GM12878 (cell line): ENCODE data around the gene CPNE4. TPM values are rescaled to one million over a fixed set of nuclear protein-coding genes. Genes with fewer than 3 reads are reported as not detected.

ENCODE experiments used
- ATAC-seq: fragments of 200-7000 bp; cut with Tn5 transposase; 3 replicates; pipeline ENCODE4 v1.9.1; 2020; ENCODE audit warnings: mild to moderate bottlenecking, moderate library complexity
- BruUV-seq: library from RNA; stranded (reverse); fragments of 400-500 nt; replicated peaks from 2 replicates; lab custom pipeline; 2021; lab: Mats Ljungman, UMichigan
- CTCF ChIA-PET: fragments of 300-600 bp; sonication (Branson Sonifier 250); formaldehyde crosslinking; extraction: SDS; loops from one replicate; lab custom pipeline; 2021; ENCODE audit warnings: inconsistent platforms; lab: Yijun Ruan, JAX
- POLR2A ChIA-PET: fragments of 350-600 bp; formaldehyde crosslinking; extraction: SDS; loops from one replicate; lab custom pipeline; 2021; ENCODE audit warnings: inconsistent platforms; lab: Charles Lee
- RAD21 ChIA-PET: fragments of 300-600 bp; sonication (Branson Sonifier 250); formaldehyde crosslinking; loops from one replicate; lab custom pipeline; 2023; ENCODE audit warnings: antibody characterized with exemption; ENCODE audit not compliant: unreplicated experiment; lab: Charles Lee
- SMC1A ChIA-PET: fragments of 300-600 bp; sonication (Branson Sonifier 250); formaldehyde crosslinking; loops from one replicate; lab custom pipeline; 2023; ENCODE audit not compliant: unreplicated experiment, uncharacterized antibody; lab: Charles Lee
- DNase-seq: peaks from one replicate; pipeline ENCODE4 v3.0.0-alpha.2; 2011; ENCODE audit warnings: low read depth, low spot score
- FAIRE-seq: peaks from 3 replicates; lab custom pipeline; 2011; peaks lifted over from hg19 to GRCh38; lab: Jason Lieb, UNC
- H2AFZ ChIP-seq: 2 replicates; pipeline ENCODE4 v1.6.0; 2011; ENCODE audit warnings: low read depth, low read length, control low read depth; ENCODE audit not compliant: control insufficient read depth
- H3K27ac ChIP-seq: 2 replicates; pipeline ENCODE4 v1.5.1; 2011; ENCODE audit warnings: control low read depth; ENCODE audit not compliant: control insufficient read depth, insufficient read depth
- H3K27me3 ChIP-seq, 2 experiments: replicated peaks in 1 of 2; 2 replicates each; pipeline versions ENCODE4 v1.6.0 to v1.6.1; 2011; ENCODE audit warnings: low read length in 1 of 2; ENCODE audit not compliant: control insufficient read depth in 2 of 2, insufficient read depth in 2 of 2
- H3K36me3 ChIP-seq, 2 experiments: 2 replicates each; pipeline ENCODE4 v1.5.1; 2011; ENCODE audit warnings: low read length in 1 of 2; ENCODE audit not compliant: control insufficient read depth in 2 of 2, insufficient read depth in 2 of 2
- H3K4me1 ChIP-seq: 2 replicates; pipeline ENCODE4 v1.6.1; 2011; ENCODE audit warnings: mild to moderate bottlenecking, low read length, moderate library complexity, mixed read lengths; ENCODE audit not compliant: control insufficient read depth, insufficient read depth
- H3K4me2 ChIP-seq: 2 replicates; pipeline ENCODE4 v1.6.0; 2011; ENCODE audit warnings: control low read depth; ENCODE audit not compliant: control insufficient read depth, insufficient read depth
- H3K4me3 ChIP-seq: fragments of 200-600 bp; sonication (generic); 2 replicates; pipeline ENCODE4 v1.5.1; 2016
- H3K79me2 ChIP-seq: 2 replicates; pipeline ENCODE4 v1.6.0; 2011; ENCODE audit warnings: low read length; ENCODE audit not compliant: control insufficient read depth, insufficient read depth
- H3K9ac ChIP-seq: 2 replicates; pipeline ENCODE4 v1.8.0; 2011; ENCODE audit warnings: low read length, control low read depth, mixed read lengths; ENCODE audit not compliant: control insufficient read depth, insufficient read depth
- H3K9me3 ChIP-seq: replicated peaks from 3 replicates; pipeline ENCODE4 v1.5.1; 2011; ENCODE audit warnings: mild to moderate bottlenecking, low read length; ENCODE audit not compliant: control insufficient read depth, insufficient read depth
- H4K20me1 ChIP-seq: 2 replicates; pipeline ENCODE4 v1.6.0; 2011; ENCODE audit not compliant: control insufficient read depth, insufficient read depth
- BCL3 ChIP-seq: IDR thresholded peaks from 2 replicates; pipeline ENCODE4 v1.6.1; 2011; ENCODE audit warnings: borderline replicate concordance, low read depth, mild to moderate bottlenecking, moderate library complexity, low read length; ENCODE audit not compliant: insufficient read depth, poor library complexity, severe bottlenecking
- EGR1 ChIP-seq, 2 experiments: IDR thresholded peaks; 1 replicate in 1 of 2; 2 replicates in 1 of 2; pipeline ENCODE4 v1.6.1; 2011 to 2012; ENCODE audit warnings: low read depth in 2 of 2, low read length in 2 of 2, borderline replicate concordance in 1 of 2, mild to moderate bottlenecking in 1 of 2, moderate library complexity in 1 of 2
- FOXK2 ChIP-seq: fragments of 450-650 bp; IDR thresholded peaks from 2 replicates; pipeline ENCODE4 v1.6.1; 2017; ENCODE audit warnings: mild to moderate bottlenecking, moderate library complexity
- MXI1 ChIP-seq: fragments of 150-350 bp; IDR thresholded peaks from 2 replicates; pipeline ENCODE4 v1.6.1; 2011; ENCODE audit warnings: low read depth, mild to moderate bottlenecking, inconsistent platforms, low read length, improper control_type of control experiment
- NFYA ChIP-seq: IDR thresholded peaks from 2 replicates; pipeline ENCODE4 v1.6.1; 2011; ENCODE audit warnings: low read depth, mild to moderate bottlenecking, low read length, improper control_type of control experiment, borderline replicate concordance
- SMARCA5 ChIP-seq: fragments of 450-650 bp; IDR thresholded peaks from 2 replicates; pipeline ENCODE4 v1.6.1; 2017; ENCODE audit warnings: mild to moderate bottlenecking
- SP1 ChIP-seq: IDR thresholded peaks from one replicate; pipeline ENCODE4 v1.6.1; 2011; ENCODE audit warnings: low read depth, low read length
- ZBTB40 ChIP-seq: fragments of 450-650 bp; IDR thresholded peaks from 2 replicates; pipeline ENCODE4 v1.6.1; 2016; ENCODE audit warnings: mild to moderate bottlenecking, moderate library complexity, borderline replicate concordance
- WGBS: methylation state at CpG from one replicate; pipeline ENCODE4 v1.1.6; 2016; ENCODE audit warnings: low lambda C conversion rate; ENCODE audit not compliant: insufficient replicate concordance, insufficient coverage; ENCODE audit errors: missing lambda C conversion rate; 5-methylcytosine and 5-hydroxymethylcytosine counted together
- in situ Hi-C: fragments of 300-500 bp; cut with MboI; formaldehyde crosslinking; loops from 9 replicates; pipeline ENCODE4 v1.14.3; 2018; ENCODE audit warnings: mixed read lengths
- intact Hi-C: fragments of 100-400 bp; cut with micrococcal nuclease; formaldehyde crosslinking; loops from one replicate; pipeline ENCODE4 v1.14.2; 2022; ENCODE audit not compliant: unreplicated experiment
- polyA plus RNA-seq, 11 experiments: library from polyadenylated mRNA; depleted of rRNA in 4 of 11; unstranded in 6 of 11; stranded (reverse) in 5 of 11; fragments of >200 nt; fragmentation: Nextera tagmentation in 4 of 11; fragmentation: Illumina TruSeq in 1 of 11; extraction: Ambion mirVana in 4 of 11; extraction: Trizol in 1 of 11; gene quantifications; 1 replicate in 1 of 11; 2 replicates in 10 of 11; pipeline versions ENCODE4 v1.2.1 to v1.2.3, GENCODE V29; 2011 to 2016; ENCODE audit warnings: inconsistent platforms in 2 of 11, missing spikeins in 2 of 11, low read depth in 1 of 11
- total RNA-seq, 4 experiments: library from RNA; depleted of rRNA in 3 of 4; stranded (reverse); fragments of >200 nt in 3 of 4; fragmentation: Illumina TruSeq in 1 of 4; extraction: Trizol in 1 of 4; gene quantifications; 2 replicates each; pipeline versions ENCODE4 v1.2.1 to v1.2.3, GENCODE V29; 2013 to 2021

Gene CPNE4
- total and polyA plus RNA-seq, 10 of the 15 experiments (the other 5 are each of a cell fraction or from before 2014, with no cell fraction given): 0.17 to 1.9 (median 0.48) TPM; not detected in 1

DNA sequence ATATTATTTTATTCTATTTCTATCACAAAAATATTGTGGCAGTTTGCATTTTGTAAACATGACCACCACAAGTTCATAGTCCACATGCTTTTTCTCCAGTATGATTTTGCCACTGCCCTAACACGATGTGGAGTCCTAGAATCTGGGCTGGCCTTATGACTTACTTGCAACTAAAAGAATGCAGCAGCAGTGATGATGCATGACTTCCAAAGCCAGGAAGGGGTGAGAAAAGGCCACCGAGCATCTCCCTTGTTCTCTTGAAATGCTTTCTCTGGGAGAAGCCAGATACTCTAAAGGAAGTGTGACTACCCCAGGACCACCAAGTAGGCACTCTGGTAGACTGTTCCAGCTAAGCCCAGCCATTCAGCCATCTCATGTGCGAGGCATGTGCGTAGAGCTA is 340.4 kb downstream of the CPNE4 start:
- DNase-seq (no peak), ATAC-seq (no peak), FAIRE-seq (no peak)
- Histone ChIP-seq H3K27ac (no peak overlapping the region), H3K4me2 (no peak overlapping the region), H3K36me3 (no peaks in the 10 kb centered on the region), H3K79me2 (no peaks in the 10 kb centered on the region), H3K4me1 (no peaks in the 10 kb centered on the region), H3K9me3 (no peaks in the 10 kb centered on the region; the same call in 2 of the 3 replicates), H3K4me3 (no peak overlapping the region), H4K20me1 (no peaks in the 10 kb centered on the region), H3K9ac (no peak overlapping the region), H3K27me3 (no peaks in the 10 kb centered on the region), H2AFZ (no peak overlapping the region)
- TF ChIP-seq EGR1 (IDR thresholded peaks at IDR 0.05; ENCODE audit: borderline replicate concordance in 1 of 2, low read depth in 2 of 2, low read length in 2 of 2) (no peak), SP1 (no peak), SMARCA5 (no peak), FOXK2 (no peak)
- no TSS peak for BruUV-seq
- CTCF ChIA-PET: interaction anchor here (1.5 kb wide), 1 partner anchor 11 kb away, joined by 3 read pairs; no protein-coding TSS in a partner anchor
- 77% methylated on average over 4 of the region's 4 CpGs for WGBS
- in situ Hi-C loops (no loop called here), intact Hi-C loops (no loop called here)
- POLR2A ChIA-PET: interaction anchor here (0.7 kb wide), 1 partner anchor 11 kb away, joined by 3 read pairs; no protein-coding TSS in a partner anchor
- SMC1A ChIA-PET: interaction anchor here (1.0 to 1.4 kb wide), 2 partner anchors 11 to 14 kb away, joined by 4 to 6 read pairs; no protein-coding TSS in a partner anchor
- RAD21 ChIA-PET: no interaction called here

- ATAC-seq (no peak), FAIRE-seq (no peak), DNase-seq (no peak)
- ChIA-PET POLR2A (interaction anchor here (1.4 to 1.8 kb wide), 2 partner anchors 13 to 21 kb away, joined by 3 to 4 read pairs; no protein-coding TSS in a partner anchor), SMC1A (interaction anchor here (0.8 to 2.5 kb wide), 8 partner anchors 9 to 43 kb away, joined by 3 to 9 read pairs (median 4); no protein-coding TSS in a partner anchor), CTCF (interaction anchor here (0.9 to 2.9 kb wide), 4 partner anchors 10 to 143 kb away, joined by 3 to 9 read pairs (median 5); no protein-coding TSS in a partner anchor), RAD21 (no interaction called here)
- in situ Hi-C loops (no loop called here), intact Hi-C loops (no loop called here)
- Histone ChIP-seq H3K27ac (no peak overlapping the region), H3K79me2 (no peaks in the 10 kb centered on the region), H3K9ac (no peak overlapping the region), H3K36me3 (no peaks in the 10 kb centered on the region), H3K4me1 (no peaks in the 10 kb centered on the region), H3K27me3 (no peaks in the 10 kb centered on the region), H4K20me1 (no peaks in the 10 kb centered on the region), H2AFZ (no peak overlapping the region), H3K4me2 (no peak overlapping the region), H3K9me3 (no peaks in the 10 kb centered on the region; the same call in 2 of the 3 replicates), H3K4me3 (no peak overlapping the region)
- no TSS peak for BruUV-seq
- no peak for TF ChIP-seq NFYA
- TF ChIP-seq MXI1: no peak
- TF ChIP-seq ZBTB40: peak; percentile 73; the same call in 1 of the 2 replicates
- TF ChIP-seq BCL3: no peak
These were observed 342.5 kb downstream of the CPNE4 start for GRCh38 chr3:131692356-131692755.
